Trophoblast cell (in vitro differentiated cells and primary cell): ENCODE results near the gene TENM4.

Source experiments
- DNase-seq, 2 donors: peaks; one replicate each; pipeline ENCODE4 v3.0.0-alpha.2; 2016
- H2AFZ ChIP-seq: 2 replicates; pipeline ENCODE4 v1.6.1; 2013; ENCODE audit warnings: low read length, moderate library complexity, mild to moderate bottlenecking; ENCODE audit not compliant: insufficient read depth, poor library complexity
- H2AK5ac ChIP-seq: 2 replicates; pipeline ENCODE4 v1.6.1; 2013; ENCODE audit warnings: mild to moderate bottlenecking, low read length
- H2BK120ac ChIP-seq: 2 replicates; pipeline ENCODE4 v1.6.1; 2013; ENCODE audit warnings: low read length, mild to moderate bottlenecking, moderate library complexity; ENCODE audit not compliant: insufficient read depth, poor library complexity
- H2BK12ac ChIP-seq: 2 replicates; pipeline ENCODE4 v1.6.1; 2013; ENCODE audit warnings: mild to moderate bottlenecking, low read length, moderate library complexity
- H2BK5ac ChIP-seq: 2 replicates; pipeline ENCODE4 v1.6.1; 2013; ENCODE audit warnings: low read length, low read depth, moderate library complexity, mild to moderate bottlenecking; ENCODE audit not compliant: poor library complexity
- H3K14ac ChIP-seq: 2 replicates; pipeline ENCODE4 v1.6.1; 2013; ENCODE audit warnings: mild to moderate bottlenecking, low read length
- H3K18ac ChIP-seq: 2 replicates; pipeline ENCODE4 v1.6.1; 2013; ENCODE audit warnings: mild to moderate bottlenecking, low read length
- H3K23ac ChIP-seq: 2 replicates; pipeline ENCODE4 v1.6.1; 2013; ENCODE audit warnings: low read length
- H3K27ac ChIP-seq: 2 replicates; pipeline ENCODE4 v1.5.1; 2013; ENCODE audit warnings: low read depth, mild to moderate bottlenecking, inconsistent platforms, low read length, moderate library complexity
- H3K27me3 ChIP-seq: 2 replicates; pipeline ENCODE4 v1.6.1; 2013; ENCODE audit warnings: inconsistent platforms, mild to moderate bottlenecking, low read length, moderate library complexity; ENCODE audit not compliant: insufficient read depth
- H3K36me3 ChIP-seq, 2 experiments: 1 replicate in 1 of 2; 2 replicates in 1 of 2; pipeline ENCODE4 v1.6.1; 2013; ENCODE audit warnings: low read length in 2 of 2, mild to moderate bottlenecking in 2 of 2, moderate library complexity in 1 of 2; ENCODE audit not compliant: insufficient read depth in 2 of 2, control insufficient read depth in 1 of 2
- H3K4ac ChIP-seq: 2 replicates; pipeline ENCODE4 v1.6.1; 2013; ENCODE audit warnings: low read depth, mild to moderate bottlenecking, low read length, moderate library complexity
- H3K4me1 ChIP-seq, 2 experiments: 1 replicate in 1 of 2; 2 replicates in 1 of 2; pipeline ENCODE4 v1.6.1; 2013; ENCODE audit warnings: low read length in 2 of 2, mild to moderate bottlenecking in 2 of 2, moderate library complexity in 1 of 2; ENCODE audit not compliant: insufficient read depth in 2 of 2, control insufficient read depth in 1 of 2
- H3K4me2 ChIP-seq: 2 replicates; pipeline ENCODE4 v1.6.1; 2013; ENCODE audit warnings: inconsistent platforms, mild to moderate bottlenecking, low read length, moderate library complexity
- H3K4me3 ChIP-seq: 2 replicates; pipeline ENCODE4 v1.5.1; 2013; ENCODE audit warnings: mild to moderate bottlenecking, low read depth, low read length, inconsistent platforms
- H3K79me1 ChIP-seq: one replicate; pipeline ENCODE4 v1.6.1; 2013; ENCODE audit warnings: low read length
- H3K79me2 ChIP-seq: 2 replicates; pipeline ENCODE4 v1.6.1; 2013; ENCODE audit warnings: low read length, mild to moderate bottlenecking; ENCODE audit not compliant: control insufficient read depth, insufficient read depth, poor library complexity
- H3K9ac ChIP-seq: 2 replicates; pipeline ENCODE4 v1.6.1; 2013; ENCODE audit warnings: mild to moderate bottlenecking, low read length
- H3K9me3 ChIP-seq: 2 replicates; pipeline ENCODE4 v1.6.1; 2013; ENCODE audit warnings: low read depth, mild to moderate bottlenecking, control low read depth, inconsistent platforms, low read length; ENCODE audit not compliant: insufficient read depth
- H4K12ac ChIP-seq: 2 replicates; pipeline ENCODE4 v1.6.1; 2013; ENCODE audit warnings: low read depth, mild to moderate bottlenecking, low read length, moderate library complexity
- H4K8ac ChIP-seq: 2 replicates; pipeline ENCODE4 v1.6.1; 2013; ENCODE audit warnings: low read depth, mild to moderate bottlenecking, low read length, moderate library complexity
- H4K91ac ChIP-seq: one replicate; pipeline ENCODE4 v1.6.1; 2013; ENCODE audit warnings: low read depth, mild to moderate bottlenecking, low read length, moderate library complexity
- WGBS: extraction: QIAGEN DNeasy Blood & Tissue Kit; methylation state at CpG from one replicate; pipeline ENCODE4 v1.1.7; 2013; ENCODE audit warnings: missing lambda C conversion rate; ENCODE audit not compliant: insufficient read length, insufficient coverage; ENCODE audit errors: extremely low coverage; 5-methylcytosine and 5-hydroxymethylcytosine counted together

The TENM4 gene

DNA sequence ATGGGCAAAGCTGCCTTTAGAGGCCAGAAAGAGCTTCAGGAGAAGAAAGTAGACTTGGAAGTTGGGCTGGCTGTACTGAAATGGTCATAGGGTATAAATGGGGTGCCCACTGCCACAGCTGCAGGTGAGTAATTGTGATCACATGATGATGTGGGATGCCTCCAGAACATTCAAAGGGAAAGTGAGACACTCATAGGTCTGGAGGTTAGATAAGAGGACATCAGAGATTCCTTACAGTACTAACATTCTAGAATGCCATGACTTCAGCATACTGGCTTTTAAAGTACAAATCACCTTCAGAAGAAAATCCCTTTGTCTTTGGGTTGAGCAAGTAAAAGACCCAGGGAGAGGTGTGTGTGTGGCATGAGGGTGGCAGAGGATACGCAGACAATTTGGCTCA is 419.2 kb downstream of the TENM4 start:
- WGBS, result no CpG with 5 or more reads among the region's 1 CpG

DNA sequence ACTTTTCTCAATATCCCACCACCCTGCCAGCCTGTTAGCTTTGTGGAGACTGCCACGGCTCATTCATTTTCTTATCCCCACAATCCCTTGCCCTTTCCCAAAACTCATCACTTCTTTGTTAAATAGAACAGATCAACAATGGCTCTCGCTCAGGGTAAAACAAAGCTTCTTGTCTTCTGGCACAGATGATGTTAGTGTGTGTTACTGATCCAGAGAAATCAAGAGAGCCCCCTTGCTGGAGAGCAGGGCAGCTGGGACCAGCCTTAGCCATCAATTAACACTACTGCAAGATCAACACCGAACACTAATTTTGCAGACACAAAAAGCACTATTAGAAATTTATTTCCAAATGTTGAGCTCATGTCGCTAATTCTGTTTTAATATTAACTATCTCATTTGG is 420.9 kb downstream of the TENM4 start:
- DNase-seq, result no peak
- no peak overlapping the region for H2BK5ac ChIP-seq
- H3K36me3 ChIP-seq, result no peaks in the 10 kb centered on the region
- no CpG with 5 or more reads among the region's 4 CpGs for WGBS
- no peaks in the 10 kb centered on the region for H3K27me3 ChIP-seq
- no peaks in the 10 kb centered on the region for H3K9me3 ChIP-seq
- H4K8ac ChIP-seq, result no peak overlapping the region
- H3K4me2 ChIP-seq, result no peak overlapping the region
- no peaks in the 10 kb centered on the region for H3K79me1 ChIP-seq
- H2AFZ ChIP-seq, result no peak overlapping the region
- H3K4me1 ChIP-seq, result peaks cover 0 to 5% of the 10 kb centered on the region in 2 experiments
- no peak overlapping the region for H2AK5ac ChIP-seq
- no peak overlapping the region for H4K12ac ChIP-seq
- H3K14ac ChIP-seq, result no peak overlapping the region
- no peak overlapping the region for H2BK12ac ChIP-seq
- no peak overlapping the region for H3K23ac ChIP-seq
- H3K4ac ChIP-seq, result no peak overlapping the region
- H3K27ac ChIP-seq, result no peak overlapping the region
- H2BK120ac ChIP-seq, result no peak overlapping the region
- H4K91ac ChIP-seq, result no peak overlapping the region
- no peak overlapping the region for H3K4me3 ChIP-seq
- no peak overlapping the region for H3K9ac ChIP-seq
- H3K79me2 ChIP-seq, result no peaks in the 10 kb centered on the region
- H3K18ac ChIP-seq, result no peak overlapping the region

More for the DNA sequence above, 419.2 kb downstream of the TENM4 start:
- no peak overlapping the region for H3K4me3 ChIP-seq
- no peak overlapping the region for H3K18ac ChIP-seq
- no peaks in the 10 kb centered on the region for H3K79me1 ChIP-seq
- H3K14ac ChIP-seq, result no peak overlapping the region
- H3K9me3 ChIP-seq, result no peaks in the 10 kb centered on the region
- no peak overlapping the region for H3K23ac ChIP-seq
- H4K12ac ChIP-seq, result no peak overlapping the region
- no peaks in the 10 kb centered on the region for H3K79me2 ChIP-seq
- no peak overlapping the region for H4K91ac ChIP-seq
- H2BK5ac ChIP-seq, result no peak overlapping the region
- no peak overlapping the region for H3K4ac ChIP-seq
- H4K8ac ChIP-seq, result no peak overlapping the region
- H3K27me3 ChIP-seq, result no peaks in the 10 kb centered on the region
- no peak overlapping the region for H2BK120ac ChIP-seq
- H3K27ac ChIP-seq, result no peak overlapping the region
- peak; percentile 2 to 69 for DNase-seq
- no peak overlapping the region for H3K4me2 ChIP-seq
- H2BK12ac ChIP-seq, result no peak overlapping the region
- H3K9ac ChIP-seq, result no peak overlapping the region
- no peak overlapping the region for H2AK5ac ChIP-seq
- peaks cover 4 to 11% of the 10 kb centered on the region in 2 experiments for H3K4me1 ChIP-seq
- no peaks in the 10 kb centered on the region for H3K36me3 ChIP-seq
- H2AFZ ChIP-seq, result no peak overlapping the region

DNA sequence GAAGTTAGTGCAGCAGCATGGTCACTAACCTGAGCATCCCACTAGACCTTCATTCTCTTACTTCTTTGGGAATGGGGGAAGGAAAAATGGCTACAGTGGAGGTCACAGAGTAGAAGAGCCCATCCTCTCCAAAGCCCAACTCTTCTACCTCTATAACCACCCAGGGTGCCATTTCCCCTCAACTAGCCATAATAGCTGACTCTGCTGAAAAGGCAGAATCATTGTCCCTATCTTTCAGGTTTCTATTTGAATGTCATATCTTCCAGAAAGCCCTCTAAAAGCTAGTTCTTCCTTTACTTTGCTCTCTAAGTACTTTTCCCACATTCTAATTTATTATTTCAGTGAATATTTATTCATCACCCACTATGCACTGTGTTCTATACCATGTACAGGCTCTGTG is 421.6 kb downstream of the TENM4 start:
- no peaks in the 10 kb centered on the region for H3K79me1 ChIP-seq
- H2BK12ac ChIP-seq, result no peak overlapping the region
- no peak overlapping the region for H3K27ac ChIP-seq
- no peaks in the 10 kb centered on the region for H3K9me3 ChIP-seq
- no peak overlapping the region for H3K14ac ChIP-seq
- no peak overlapping the region for H3K18ac ChIP-seq
- no peak overlapping the region for H4K12ac ChIP-seq
- H4K8ac ChIP-seq, result no peak overlapping the region
- H3K9ac ChIP-seq, result no peak overlapping the region
- no peak overlapping the region for H2AK5ac ChIP-seq
- no peak overlapping the region for H3K4me3 ChIP-seq
- no peak overlapping the region for H4K91ac ChIP-seq
- H2BK120ac ChIP-seq, result no peak overlapping the region
- no peaks in the 10 kb centered on the region for H3K79me2 ChIP-seq
- H3K23ac ChIP-seq, result no peak overlapping the region
- no peaks in the 10 kb centered on the region for H3K27me3 ChIP-seq
- no peak overlapping the region for H2AFZ ChIP-seq
- no peak overlapping the region for H3K4me2 ChIP-seq
- H3K4me1 ChIP-seq, result peaks cover 0 to 5% of the 10 kb centered on the region in 2 experiments
- no peak overlapping the region for H2BK5ac ChIP-seq
- H3K4ac ChIP-seq, result no peak overlapping the region
- no peak for DNase-seq
- H3K36me3 ChIP-seq, result no peaks in the 10 kb centered on the region

DNA sequence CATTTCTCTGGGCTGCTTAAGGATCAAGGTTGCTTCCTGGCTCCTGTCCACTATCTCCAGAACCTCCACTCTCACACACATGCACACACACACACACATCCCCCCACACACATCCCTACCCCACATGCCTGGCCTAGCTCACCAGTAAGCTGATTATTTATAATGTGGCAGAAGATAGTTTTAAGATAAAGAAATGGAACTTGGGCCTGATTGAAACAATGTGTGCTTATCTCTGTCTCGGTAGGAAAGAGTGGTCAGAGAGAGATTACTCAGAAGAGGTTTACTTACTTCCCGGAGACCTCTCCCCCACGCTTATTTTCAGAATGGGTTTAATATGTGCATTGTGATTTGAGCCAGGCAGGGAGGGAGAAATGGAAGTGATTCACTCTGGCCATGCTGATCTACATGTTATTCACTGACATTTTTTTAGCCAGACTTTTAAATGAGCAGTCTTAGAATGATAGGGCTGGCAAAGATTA is 422.4 kb downstream of the TENM4 start:
- Histone ChIP-seq H3K9me3 (no peaks in the 10 kb centered on the region), H3K4ac (no peak overlapping the region), H3K36me3 (no peaks in the 10 kb centered on the region), H3K23ac (no peak overlapping the region), H3K79me2 (no peaks in the 10 kb centered on the region), H2BK120ac (no peak overlapping the region), H2BK12ac (no peak overlapping the region), H3K18ac (no peak overlapping the region), H3K27me3 (no peaks in the 10 kb centered on the region), H3K4me2 (no peak overlapping the region), H4K12ac (no peak overlapping the region), H3K79me1 (no peaks in the 10 kb centered on the region), H4K91ac (no peak overlapping the region), H3K4me3 (no peak overlapping the region), H2AK5ac (no peak overlapping the region), H3K27ac (no peak overlapping the region), H2BK5ac (no peak overlapping the region), H3K9ac (no peak overlapping the region), H3K14ac (no peak overlapping the region), H3K4me1 (peaks cover 0 to 5% of the 10 kb centered on the region in 2 experiments), H4K8ac (no peak overlapping the region), H2AFZ (no peak overlapping the region)
- DNase-seq, result no peak
- WGBS, result no CpG with 5 or more reads among the region's 3 CpGs
